NOMO-1 (cell line): Measurements from ENCODE around the gene PEX11G.

Experiments used
- DNase-seq, 2 experiments: peaks; one replicate each; lab custom pipeline; 2025; ENCODE audit not compliant: unreplicated experiment in 2 of 2; lab: John Stamatoyannopoulos, UW

Gene PEX11G

DNA sequence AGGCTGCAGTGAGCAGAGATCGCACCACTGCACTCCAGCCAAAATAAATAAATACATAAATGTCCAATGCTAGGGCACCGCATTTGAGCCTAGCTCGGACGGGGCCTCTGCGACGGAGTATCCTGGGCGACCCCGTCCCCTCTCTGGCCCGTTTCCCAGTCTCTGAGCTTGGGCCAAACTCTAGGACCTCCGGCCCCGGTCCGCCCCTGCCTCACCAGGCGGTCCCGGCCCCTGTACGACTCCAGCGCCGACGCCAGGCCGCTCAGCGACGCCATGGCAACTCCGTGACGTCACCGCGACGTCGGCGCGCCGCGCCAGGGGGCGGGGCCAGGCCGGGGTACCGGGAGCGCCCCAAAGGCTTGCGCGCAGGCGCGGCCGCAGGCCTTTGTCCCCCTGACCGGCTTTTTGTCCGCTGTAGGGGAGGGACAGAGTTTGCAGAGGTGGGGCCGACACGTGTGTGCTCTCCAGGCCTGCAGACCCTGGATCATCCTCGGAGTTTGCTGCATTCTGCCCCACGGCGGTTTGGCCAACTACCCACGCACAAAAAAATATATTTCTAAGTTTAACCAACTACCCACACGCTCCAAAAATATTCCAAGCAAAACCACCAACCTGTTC lies at the start of gene PEX11G:
Gene PEX11G (minus strand): TSS at position 300 of the 618 bp plus-strand sequence. CDS start 25 bp downstream, at position 275.
- DNase-seq: peak; percentile 60 to 84

DNA sequence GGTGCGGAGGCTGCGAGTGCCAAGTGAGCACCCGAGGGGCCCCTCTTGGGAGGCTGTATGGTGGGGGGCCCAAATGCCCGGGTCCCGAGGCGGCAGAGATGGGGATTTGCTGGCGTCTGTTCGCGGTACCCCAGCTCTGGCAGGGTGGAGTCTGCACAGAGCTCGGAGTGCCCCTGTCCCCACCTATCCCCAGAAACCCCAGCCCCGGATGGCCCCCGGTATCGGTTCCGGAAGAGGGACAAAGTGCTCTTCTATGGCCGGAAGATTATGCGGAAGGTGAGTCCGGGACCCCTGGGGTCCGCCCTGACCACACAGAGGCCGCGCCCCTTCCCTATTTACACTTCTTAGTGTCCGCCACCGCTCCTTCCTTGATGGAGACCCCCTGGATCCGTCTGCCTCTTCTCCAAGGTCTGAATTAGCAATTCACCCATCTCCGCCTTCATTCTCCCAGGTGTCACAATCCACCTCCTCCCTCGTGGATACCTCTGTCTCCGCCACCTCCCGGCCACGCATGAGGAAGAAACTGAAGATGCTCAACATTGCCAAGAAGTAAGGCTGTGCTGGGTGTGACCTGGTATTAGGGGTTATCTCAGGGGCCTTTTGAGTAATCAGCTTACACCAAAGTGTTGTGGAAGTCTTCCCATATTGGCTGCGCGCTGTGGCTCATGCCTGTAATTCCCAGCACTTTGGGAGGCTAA lies 47.3 kb upstream of the PEX11G start:
- no peak for DNase-seq

DNA sequence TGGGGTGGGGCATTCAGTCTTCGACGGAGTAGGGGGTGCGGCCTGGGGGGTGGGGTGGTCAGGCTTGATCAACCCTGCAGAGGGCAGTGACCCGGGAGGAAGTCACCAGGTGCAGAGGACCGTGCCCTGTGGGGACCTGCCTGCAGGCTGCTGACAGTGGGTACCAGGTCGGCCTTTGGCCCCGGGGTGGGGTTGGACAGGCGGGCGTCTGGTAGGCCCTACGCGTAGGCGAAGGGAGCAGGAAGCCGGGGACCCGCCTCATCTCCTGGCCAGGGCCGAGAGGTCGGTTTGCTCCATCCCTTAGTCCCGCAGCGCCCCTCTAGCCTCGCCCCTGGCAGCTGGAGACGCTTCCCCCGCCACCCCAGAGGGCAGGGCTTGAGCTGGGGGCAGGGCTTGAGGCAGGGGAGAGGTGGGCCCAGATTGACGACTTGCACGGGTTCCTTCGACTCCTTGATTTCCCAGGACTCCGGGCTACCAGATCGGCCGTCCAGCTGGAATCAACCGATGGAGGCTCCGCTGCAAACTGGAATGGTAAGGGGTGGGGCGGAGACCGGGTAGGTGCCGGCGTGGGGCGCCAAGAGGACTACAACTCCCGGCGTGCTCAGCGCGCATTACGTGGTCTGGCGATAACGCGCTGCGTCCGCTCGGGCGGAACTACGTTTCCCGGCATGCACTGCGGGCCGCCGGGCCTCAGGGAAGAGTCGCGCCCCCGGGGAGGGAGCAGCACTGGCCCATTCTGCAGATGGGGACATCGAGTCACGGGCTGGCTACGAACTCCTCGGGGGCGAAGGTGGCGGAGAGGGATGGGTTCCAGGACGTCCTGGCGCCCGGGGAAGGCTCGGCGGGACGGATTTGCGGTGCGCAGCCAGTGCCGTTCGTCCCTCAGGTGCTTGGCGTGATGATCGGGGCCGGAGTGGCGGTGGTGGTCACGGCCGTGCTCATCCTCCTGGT lies 46.5 kb upstream of the PEX11G start, which contains the start of gene PNPLA6:
Gene PNPLA6 (plus strand): TSS at position 671 of the 951 bp plus-strand sequence. CDS start 72 bp downstream, at position 743.
- DNase-seq: peak; percentile 79 to 92

- peak; percentile 26 to 40 for DNase-seq
Observed at GRCh38 chr19:7534531-7535046, 45.8 kb upstream of the PEX11G start.

DNA sequence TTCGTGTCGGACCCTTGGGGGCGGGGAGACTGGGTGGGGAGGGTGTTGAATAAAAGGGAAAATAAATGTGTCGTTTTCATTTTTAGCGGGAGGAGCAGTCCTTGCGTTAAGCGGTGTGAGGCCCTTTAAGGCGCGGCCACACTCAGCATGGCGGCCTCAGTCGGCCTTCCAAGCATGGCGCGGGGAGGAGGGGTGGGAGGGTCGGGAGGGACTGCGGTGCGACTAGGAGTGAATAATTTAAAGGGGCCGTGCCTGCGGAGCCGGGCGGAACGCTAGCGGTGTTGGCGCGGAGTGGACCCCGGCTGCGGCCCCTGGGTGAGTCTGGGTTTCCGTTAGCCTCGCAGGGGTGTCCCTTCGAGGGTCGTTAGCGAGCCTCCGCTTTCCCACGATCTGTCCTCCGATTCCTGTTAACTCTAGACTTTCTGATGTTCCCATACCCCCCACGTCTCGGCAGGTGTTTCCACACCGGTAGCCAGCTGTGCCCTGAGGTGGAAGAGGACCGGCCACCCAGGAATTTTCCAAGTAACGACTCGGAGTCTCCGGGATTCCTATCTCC lies 45.2 kb upstream of the PEX11G start:
- DNase-seq: peak; percentile 72 to 83

DNA sequence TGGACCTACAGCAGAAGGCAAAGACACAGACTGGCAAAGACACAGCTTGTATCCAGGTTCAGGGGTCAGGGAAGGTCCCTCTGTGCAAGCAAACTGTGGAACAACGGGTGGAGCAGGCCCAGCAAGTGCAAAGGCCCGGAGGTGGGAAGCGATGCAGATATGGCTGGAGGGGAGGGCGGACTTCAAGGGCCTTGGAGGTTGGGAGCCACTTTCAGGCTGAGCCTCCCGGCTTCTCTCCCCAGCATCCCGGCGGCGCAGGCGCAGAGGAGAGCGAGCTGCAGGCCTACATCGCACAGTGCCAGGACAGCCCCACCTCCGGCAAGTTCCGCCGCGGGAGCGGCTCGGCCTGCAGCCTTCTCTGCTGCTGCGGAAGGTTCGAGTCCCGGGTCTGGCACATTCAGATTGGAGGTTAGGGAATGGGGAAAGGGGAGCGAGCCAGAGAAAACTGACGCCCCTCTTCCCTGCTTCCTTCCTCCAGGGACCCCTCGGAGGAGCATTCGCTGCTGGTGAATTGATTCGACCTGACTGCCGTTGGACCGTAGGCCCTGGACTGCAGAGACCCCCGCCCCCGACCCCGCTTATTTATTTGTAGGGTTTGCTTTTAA lies 44.5 kb upstream of the PEX11G start:
- no peak for DNase-seq

DNA sequence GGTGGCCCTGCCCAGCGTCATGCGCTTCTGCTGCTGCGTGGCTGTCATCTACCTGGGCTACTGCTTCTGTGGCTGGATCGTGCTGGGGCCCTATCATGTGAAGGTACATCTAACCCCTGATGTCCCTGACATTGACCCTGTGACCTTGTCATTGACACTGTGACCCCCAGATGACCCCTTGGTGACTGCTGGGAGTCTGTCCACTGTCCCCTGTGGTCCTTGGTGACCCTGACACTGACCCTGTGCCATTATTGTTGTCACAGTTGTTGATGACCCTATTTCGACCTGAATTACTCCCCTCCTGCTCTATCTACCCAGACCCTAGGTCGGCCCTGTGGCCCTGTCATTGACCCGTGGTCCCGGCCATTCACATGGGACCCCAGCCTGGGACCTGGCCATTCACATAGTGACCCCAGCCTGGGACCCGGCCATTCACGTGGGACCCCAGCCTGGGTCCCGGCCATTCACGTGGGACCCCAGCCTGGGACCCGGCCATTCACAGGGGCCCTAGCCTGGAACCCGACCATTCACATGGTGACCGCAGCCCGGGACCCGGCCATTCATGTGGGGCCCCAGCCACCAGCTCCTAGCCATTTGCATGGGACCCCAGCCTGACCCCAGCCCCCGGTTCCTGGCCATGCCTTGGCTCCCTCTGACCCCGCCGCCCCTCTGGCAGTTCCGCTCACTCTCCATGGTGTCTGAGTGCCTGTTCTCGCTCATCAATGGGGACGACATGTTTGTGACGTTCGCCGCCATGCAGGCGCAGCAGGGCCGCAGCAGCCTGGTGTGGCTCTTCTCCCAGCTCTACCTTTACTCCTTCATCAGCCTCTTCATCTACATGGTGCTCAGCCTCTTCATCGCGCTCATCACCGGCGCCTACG lies 41.0 kb upstream of the PEX11G start:
- no peak for DNase-seq

GRCh38 chr19:7529246-7529600 lies 40.4 kb upstream of the PEX11G start:
- DNase-seq: no peak

DNA sequence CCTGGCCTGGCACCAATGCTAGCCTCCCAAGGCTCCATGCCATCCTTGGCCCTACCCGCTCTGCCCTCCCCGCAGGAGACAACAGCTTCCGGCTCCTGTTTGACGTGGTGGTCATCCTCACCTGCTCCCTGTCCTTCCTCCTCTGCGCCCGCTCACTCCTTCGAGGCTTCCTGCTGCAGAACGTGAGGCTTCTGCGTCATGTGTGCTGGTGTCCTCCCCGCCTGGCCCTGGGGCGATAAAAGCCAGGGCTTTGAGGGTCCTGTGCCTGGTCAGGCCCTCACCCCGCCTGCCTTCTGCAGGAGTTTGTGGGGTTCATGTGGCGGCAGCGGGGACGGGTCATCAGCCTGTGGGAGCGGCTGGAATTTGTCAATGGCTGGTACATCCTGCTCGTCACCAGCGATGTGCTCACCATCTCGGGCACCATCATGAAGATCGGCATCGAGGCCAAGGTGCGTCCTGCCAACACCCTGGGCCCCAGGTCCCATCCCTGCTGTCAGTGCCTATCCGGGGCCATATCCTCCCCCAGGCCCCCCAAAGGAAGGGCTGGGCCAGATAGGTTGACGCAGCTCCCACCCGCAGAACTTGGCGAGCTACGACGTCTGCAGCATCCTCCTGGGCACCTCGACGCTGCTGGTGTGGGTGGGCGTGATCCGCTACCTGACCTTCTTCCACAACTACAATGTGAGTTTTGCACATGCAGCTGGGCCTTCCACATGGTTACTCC lies 39.8 kb upstream of the PEX11G start:
- DNase-seq: no peak

DNA sequence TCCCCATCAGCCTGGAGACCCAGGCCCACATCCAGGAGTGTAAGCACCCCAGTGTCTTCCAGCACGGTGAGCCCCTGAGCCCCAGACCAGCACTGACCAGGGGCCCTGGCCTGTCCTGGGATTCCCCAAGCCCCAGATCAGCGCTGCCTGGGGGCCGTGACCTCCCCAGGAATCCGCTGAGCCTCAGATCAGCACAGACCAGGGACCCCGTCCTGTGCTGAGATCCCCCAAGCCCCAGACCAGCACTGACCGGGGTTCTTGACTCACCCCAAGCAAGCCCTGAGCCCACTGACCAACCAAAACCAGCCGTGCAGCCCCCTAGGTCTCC lies 39.3 kb upstream of the PEX11G start:
- no peak for DNase-seq

GRCh38 chr19:7527516-7528191 lies 38.8 kb upstream of the PEX11G start:
- DNase-seq: no peak

DNA sequence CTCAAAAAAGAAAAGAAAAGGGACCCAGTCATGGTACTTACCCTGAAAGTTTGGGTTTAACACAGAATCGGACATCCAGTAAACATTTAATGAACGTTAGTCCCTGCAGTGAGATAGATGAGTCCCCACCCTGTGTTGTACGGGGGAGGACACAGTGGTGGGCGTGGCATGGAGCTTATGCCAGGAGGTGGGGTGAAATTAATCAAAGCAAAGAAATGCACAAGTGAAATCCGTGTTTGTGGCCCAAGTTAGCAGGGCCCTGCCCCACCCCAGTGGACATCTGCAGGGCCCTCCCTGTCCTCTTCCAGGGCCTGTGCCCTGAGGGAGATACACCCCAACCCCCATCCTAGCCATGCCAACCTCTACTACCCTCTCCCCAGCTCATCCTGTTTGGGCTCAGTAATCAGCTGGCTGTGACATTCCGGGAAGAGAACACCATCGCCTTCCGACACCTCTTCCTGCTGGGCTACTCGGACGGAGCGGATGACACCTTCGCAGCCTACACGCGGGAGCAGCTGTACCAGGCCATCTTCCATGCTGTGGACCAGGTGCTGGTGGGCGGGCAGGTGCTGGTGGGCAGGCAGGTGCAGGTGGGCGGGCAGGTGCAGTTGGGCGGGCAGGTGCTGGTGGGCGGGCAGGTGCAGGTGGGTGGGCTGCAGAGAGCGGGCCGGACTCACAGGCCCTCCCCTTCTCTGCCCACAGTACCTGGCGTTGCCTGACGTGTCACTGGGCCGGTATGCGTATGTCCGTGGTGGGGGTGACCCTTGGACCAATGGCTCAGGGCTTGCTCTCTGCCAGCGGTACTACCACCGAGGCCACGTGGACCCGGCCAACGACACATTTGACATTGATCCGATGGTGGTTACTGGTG lies 37.5 kb upstream of the PEX11G start:
- DNase-seq: no peak

DNA sequence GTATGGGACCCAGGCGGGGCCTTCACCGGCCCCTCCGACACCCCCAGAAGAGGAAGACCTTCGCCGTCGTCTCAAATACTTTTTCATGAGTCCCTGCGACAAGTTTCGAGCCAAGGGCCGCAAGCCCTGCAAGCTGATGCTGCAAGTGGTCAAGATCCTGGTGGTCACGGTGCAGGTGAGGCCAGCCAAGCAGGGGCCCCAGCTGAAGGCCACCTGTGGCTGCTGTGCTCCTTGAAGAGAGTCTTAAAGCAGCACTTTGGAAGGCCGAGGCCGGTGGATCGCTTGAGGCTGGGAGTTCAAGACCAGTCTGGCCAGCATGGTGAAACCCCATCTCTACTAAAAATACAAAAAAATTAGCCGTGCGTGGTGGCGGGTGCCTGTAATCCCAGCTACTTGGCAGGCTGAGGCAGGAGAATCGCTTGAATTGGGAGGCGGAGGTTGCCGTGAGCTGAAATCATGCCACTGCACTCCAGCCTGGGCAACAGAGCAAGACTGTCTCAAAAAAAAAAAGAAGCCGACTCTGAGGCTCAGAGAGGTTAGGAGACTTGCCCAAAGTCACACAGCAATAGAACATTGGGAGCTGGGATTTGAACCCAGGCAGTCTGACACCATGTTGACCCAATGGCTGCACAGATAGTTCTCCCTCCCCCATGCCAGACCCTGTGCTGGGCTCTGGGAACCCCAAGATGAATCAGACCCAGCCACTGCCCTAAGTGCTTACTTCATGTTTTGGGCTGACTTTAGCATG lies 36.3 kb upstream of the PEX11G start:
- no peak for DNase-seq

DNA sequence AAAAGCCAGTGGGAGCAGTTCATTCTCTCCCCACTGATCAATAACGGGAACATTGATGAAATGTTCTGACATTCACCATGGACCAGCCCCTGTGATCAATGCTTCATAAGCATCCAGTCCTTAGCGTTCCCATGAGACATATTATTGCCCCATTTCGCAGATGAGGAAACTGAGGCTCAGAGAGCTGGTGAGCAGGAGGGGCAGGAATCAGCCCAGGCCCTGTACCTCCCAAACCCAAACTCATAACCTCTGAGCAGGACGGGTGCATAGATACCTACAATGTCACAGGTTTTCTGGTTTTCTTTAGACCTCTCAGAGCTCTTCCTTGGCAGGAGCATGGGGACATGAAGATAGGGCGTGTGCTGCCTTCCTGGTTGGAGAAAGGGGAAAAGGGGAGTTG lies 35.7 kb upstream of the PEX11G start:
- DNase-seq: no peak

GRCh38 chr19:7522923-7523667 lies 34.3 kb upstream of the PEX11G start:
- DNase-seq: no peak
